H1 (cell line): ENCODE data around the gene ADCY2. TPM values are rescaled to one million over a fixed set of nuclear protein-coding genes. Genes with fewer than 3 reads are reported as not detected.

ENCODE experiments used
- CTCF ChIA-PET: fragments of 300-600 bp; sonication (Branson Sonifier 250); formaldehyde crosslinking; loops from one replicate; lab custom pipeline; 2021; ENCODE audit not compliant: partially characterized antibody; lab: Charles Lee
- POLR2A ChIA-PET: fragments of 300-600 bp; sonication (Branson Sonifier 250); formaldehyde crosslinking; loops from one replicate; lab custom pipeline; 2021; ENCODE audit warnings: inconsistent platforms; ENCODE audit not compliant: partially characterized antibody; lab: Charles Lee
- DNase-seq, 2 experiments: peaks; one replicate each; pipeline versions ENCODE4 v3.0.0 to v3.0.0-alpha.2; 2010 to 2022; ENCODE audit warnings: low spot score in 2 of 2, low read depth in 1 of 2, mixed read lengths in 1 of 2
- FAIRE-seq: peaks from 2 replicates; lab custom pipeline; 2011; peaks lifted over from hg19 to GRCh38; lab: Jason Lieb, UNC
- H2AFZ ChIP-seq: 2 replicates; pipeline ENCODE4 v1.8.1; 2012; ENCODE audit warnings: low read length, inconsistent platforms
- H2AK5ac ChIP-seq: 2 replicates; pipeline ENCODE4 v1.6.1; 2013; ENCODE audit warnings: low read depth, low read length
- H2BK120ac ChIP-seq: replicated peaks from 2 replicates; pipeline ENCODE3; 2013; ENCODE audit warnings: low read depth, low read length, inconsistent platforms
- H2BK12ac ChIP-seq: 2 replicates; pipeline ENCODE4 v1.6.1; 2013; ENCODE audit warnings: low read depth, low read length
- H2BK15ac ChIP-seq: 2 replicates; pipeline ENCODE4 v1.6.1; 2013; ENCODE audit warnings: low read length
- H2BK20ac ChIP-seq: 2 replicates; pipeline ENCODE4 v1.6.1; 2013; ENCODE audit warnings: low read length
- H2BK5ac ChIP-seq: 2 replicates; pipeline ENCODE4 v1.6.1; 2013; ENCODE audit warnings: low read depth, low read length
- H3K14ac ChIP-seq: 2 replicates; pipeline ENCODE4 v1.6.1; 2013; ENCODE audit warnings: inconsistent platforms; ENCODE audit not compliant: insufficient read length
- H3K18ac ChIP-seq: 2 replicates; pipeline ENCODE4 v1.6.1; 2013; ENCODE audit warnings: low read length; ENCODE audit errors: extremely low read depth
- H3K23ac ChIP-seq: 2 replicates; pipeline ENCODE4 v1.6.1; 2013; ENCODE audit warnings: inconsistent platforms; ENCODE audit not compliant: insufficient read length
- H3K23me2 ChIP-seq: 2 replicates; pipeline ENCODE4 v1.6.1; 2013; ENCODE audit warnings: low read depth, low read length
- H3K27ac ChIP-seq: 2 replicates; pipeline ENCODE4 v1.6.1; 2011; ENCODE audit warnings: low read depth, low read length, inconsistent platforms
- H3K27me3 ChIP-seq, 4 experiments: replicated peaks in 1 of 4; 1 replicate in 1 of 4; 2 replicates in 3 of 4; pipeline versions ENCODE4 v1.6.1 to v1.8.1; 2011 to 2013; ENCODE audit warnings: low read length in 3 of 4, mild to moderate bottlenecking in 3 of 4, inconsistent platforms in 2 of 4, mixed read lengths in 2 of 4, moderate library complexity in 1 of 4; ENCODE audit not compliant: control insufficient read depth in 3 of 4, insufficient read depth in 3 of 4; ENCODE audit errors: extremely low read depth in 1 of 4
- H3K36me3 ChIP-seq, 4 experiments: 2 replicates each; pipeline versions ENCODE4 v1.6.1 to v1.8.1; 2011 to 2013; ENCODE audit warnings: mild to moderate bottlenecking in 4 of 4, low read length in 3 of 4, moderate library complexity in 2 of 4, control low read depth in 1 of 4, inconsistent platforms in 1 of 4; ENCODE audit not compliant: insufficient read depth in 4 of 4, control insufficient read depth in 2 of 4
- H3K4ac ChIP-seq: replicated peaks from 2 replicates; pipeline ENCODE3; 2013; ENCODE audit warnings: low read length, low read depth, mixed read lengths, inconsistent platforms; ENCODE audit not compliant: insufficient read length
- H3K4me1 ChIP-seq, 4 experiments: replicated peaks in 1 of 4; 1 replicate in 1 of 4; 2 replicates in 3 of 4; pipeline versions ENCODE4 v1.6.1 to v1.8.1; 2011 to 2013; ENCODE audit warnings: low read length in 3 of 4, inconsistent platforms in 2 of 4, mixed read lengths in 1 of 4; ENCODE audit not compliant: insufficient read depth in 4 of 4, control insufficient read depth in 3 of 4
- H3K4me2 ChIP-seq, 2 experiments: 2 replicates each; pipeline versions ENCODE4 v1.6.1 to v1.8.1; 2011 to 2013; ENCODE audit warnings: low read depth in 2 of 2, low read length in 2 of 2, control low read depth in 1 of 2, inconsistent platforms in 1 of 2, mild to moderate bottlenecking in 1 of 2; ENCODE audit not compliant: insufficient read depth in 1 of 2
- H3K4me3 ChIP-seq, 4 experiments: fragments of 200-600, 300-600 bp in 1 of 4; sonication (generic), shearing (Covaris generic), sonication (Bioruptor Twin) in 1 of 4; 2 replicates each; pipeline versions ENCODE4 v1.5.1 to v1.8.1; 2011 to 2016; ENCODE audit warnings: low read length in 4 of 4, low read depth in 3 of 4, control low read depth in 2 of 4, inconsistent platforms in 2 of 4, mild to moderate bottlenecking in 2 of 4, mixed read lengths in 1 of 4, moderate library complexity in 1 of 4; ENCODE audit not compliant: insufficient read depth in 2 of 4; ENCODE audit errors: extremely low read depth in 1 of 4
- H3K56ac ChIP-seq: replicated peaks from 2 replicates; pipeline ENCODE3; 2013; ENCODE audit warnings: low read depth, mild to moderate bottlenecking, mixed read lengths, low read length, inconsistent platforms; ENCODE audit not compliant: insufficient read length
- H3K79me1 ChIP-seq: 2 replicates; pipeline ENCODE4 v1.6.1; 2013; ENCODE audit warnings: low read depth, low read length, control low read depth
- H3K79me2 ChIP-seq, 2 experiments: 2 replicates each; pipeline versions ENCODE4 v1.6.1 to v1.8.1; 2012 to 2013; ENCODE audit warnings: low read length in 2 of 2, mild to moderate bottlenecking in 2 of 2, inconsistent platforms in 1 of 2; ENCODE audit not compliant: insufficient read depth in 2 of 2, control insufficient read depth in 1 of 2
- H3K9ac ChIP-seq, 4 experiments: replicated peaks in 1 of 4; 1 replicate in 1 of 4; 2 replicates in 3 of 4; pipeline versions ENCODE4 v1.6.1 to v1.8.1; 2011 to 2013; ENCODE audit warnings: low read depth in 3 of 4, low read length in 3 of 4, control low read depth in 2 of 4, mild to moderate bottlenecking in 2 of 4, moderate library complexity in 2 of 4, inconsistent platforms in 1 of 4; ENCODE audit errors: extremely low read depth in 1 of 4
- H3K9me3 ChIP-seq, 2 experiments: 2 replicates each; pipeline versions ENCODE4 v1.6.1 to v1.8.1; 2012 to 2013; ENCODE audit warnings: mild to moderate bottlenecking in 2 of 2, moderate library complexity in 2 of 2, control low read depth in 1 of 2, inconsistent platforms in 1 of 2, low read depth in 1 of 2, low read length in 1 of 2, mixed read lengths in 1 of 2; ENCODE audit not compliant: insufficient read depth in 2 of 2
- H4K20me1 ChIP-seq, 2 experiments: replicated peaks in 1 of 2; 2 replicates each; pipeline versions ENCODE3 to v1.8.1; 2011 to 2013; ENCODE audit warnings: inconsistent platforms in 2 of 2, low read length in 2 of 2, mild to moderate bottlenecking in 1 of 2; ENCODE audit not compliant: insufficient read depth in 2 of 2, control insufficient read depth in 1 of 2
- H4K5ac ChIP-seq: 2 replicates; pipeline ENCODE4 v1.6.1; 2013; ENCODE audit warnings: low read length, low read depth, mixed read lengths, inconsistent platforms; ENCODE audit not compliant: insufficient read length
- H4K8ac ChIP-seq: 2 replicates; pipeline ENCODE4 v1.8.0; 2013; ENCODE audit warnings: mild to moderate bottlenecking, moderate library complexity, low read length, inconsistent platforms; ENCODE audit not compliant: insufficient read depth; ENCODE audit errors: extremely low read depth
- H4K91ac ChIP-seq: replicated peaks from 2 replicates; pipeline ENCODE3; 2013; ENCODE audit warnings: low read length, mixed read lengths, inconsistent platforms; ENCODE audit not compliant: insufficient read length
- POLR2A ChIP-seq, 2 experiments: IDR thresholded peaks; 1 replicate in 1 of 2; 2 replicates in 1 of 2; pipeline ENCODE4 v1.6.1; 2011; ENCODE audit warnings: low read depth in 2 of 2, low read length in 2 of 2, mild to moderate bottlenecking in 2 of 2; ENCODE audit errors: control extremely low read depth in 1 of 2
- WGBS, 2 experiments: shearing (Covaris generic) in 1 of 2; methylation state at CpG; one replicate each; pipeline versions ENCODE4 v1.1.6 to v1.1.7; 2013 to 2015; ENCODE audit warnings: low lambda C conversion rate in 2 of 2, mixed read lengths in 2 of 2, inconsistent platforms in 1 of 2, low coverage in 1 of 2, missing lambda C conversion rate in 1 of 2; ENCODE audit not compliant: insufficient replicate concordance in 2 of 2, insufficient coverage in 1 of 2, insufficient read length in 1 of 2; ENCODE audit errors: extremely low coverage in 1 of 2, missing lambda C conversion rate in 1 of 2; 5-methylcytosine and 5-hydroxymethylcytosine counted together
- polyA plus RNA-seq, 7 experiments: library from polyadenylated mRNA; depleted of rRNA in 3 of 7; stranded (reverse) in 5 of 7; unstranded in 2 of 7; fragments of >200 nt in 5 of 7; fragments of 200-250 nt in 2 of 7; gene quantifications; 1 replicate in 5 of 7; 2 replicates in 1 of 7; 4 replicates in 1 of 7; pipeline versions ENCODE4 v1.2.1 to v1.2.3, GENCODE V29; 2011 to 2013; ENCODE audit warnings: missing spikeins in 2 of 7, mixed read lengths in 2 of 7
- total RNA-seq: library from RNA; stranded (reverse); fragmentation: NEBNext Ultra II Directional; extraction: Animal tissue kit (Norgen Biotek cat#: 25700); gene quantifications from 2 replicates; pipeline ENCODE4 v1.2.1, GENCODE V29; 2021
- TF ChIP-seq, protein P1 (sequence below), 3 experiments: IDR thresholded peaks; 1 replicate in 2 of 3; 2 replicates in 1 of 3; pipeline versions ENCODE4 v1.5.1 to v1.6.1; 2011; ENCODE audit warnings: low read length in 3 of 3, mild to moderate bottlenecking in 3 of 3, inconsistent platforms in 2 of 3, low read depth in 1 of 3, moderate library complexity in 1 of 3; ENCODE audit not compliant: insufficient read depth in 1 of 3; ENCODE audit errors: control extremely low read depth in 1 of 3

ADCY2 gene
- total and polyA plus RNA-seq, 2 of the 8 experiments (the other 6 are each of a cell fraction or from before 2014, with no cell fraction given) = 35.8 to 122 TPM

DNA sequence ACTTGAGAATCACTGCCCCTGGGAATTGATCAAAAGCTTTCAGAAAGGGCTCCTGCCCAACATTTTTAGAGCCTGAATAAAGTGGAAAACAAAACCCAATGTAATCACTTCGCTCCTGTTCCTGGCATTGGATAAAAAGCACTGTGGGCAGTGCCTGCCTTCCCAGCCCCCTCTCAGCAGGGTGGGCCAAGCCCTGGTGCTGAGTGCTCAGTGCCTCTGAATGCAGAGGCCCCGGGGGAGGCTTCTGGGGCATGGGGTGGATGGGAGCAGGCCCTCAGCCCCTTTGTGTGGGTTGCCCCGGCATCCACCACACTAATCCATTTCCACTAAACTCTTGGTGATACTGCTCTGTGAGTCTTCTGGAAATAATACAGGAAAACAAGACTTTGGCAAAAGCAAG is 399.4 kb downstream of the ADCY2 start:
- Histone ChIP-seq H3K27me3 (no peaks in the 10 kb centered on the region), H4K91ac (no peak overlapping the region), H3K9ac (no peak overlapping the region), H3K79me1 (no peaks in the 10 kb centered on the region; the same call in 1 of the 2 replicates), H3K56ac (no peak overlapping the region), H3K9me3 (no peaks in the 10 kb centered on the region), H2BK12ac (no peak overlapping the region), H3K27ac (no peak overlapping the region), H3K23me2 (no peaks in the 10 kb centered on the region; the same call in 1 of the 2 replicates), H3K23ac (no peak overlapping the region), H2BK120ac (no peak overlapping the region), H2BK20ac (no peak overlapping the region), H3K79me2 (no peaks in the 10 kb centered on the region), H3K18ac (no peak overlapping the region), H3K4ac (no peak overlapping the region), H3K4me2 (no peak overlapping the region), H3K4me3 (no peak overlapping the region), H2AFZ (no peak overlapping the region), H4K8ac (no peak overlapping the region), H3K4me1 (peaks cover 0 to 7% (median 4%) of the 10 kb centered on the region in 4 experiments; a peak in 5 of 7 replicates), H2BK15ac (no peak overlapping the region), H3K14ac (no peak overlapping the region), H2BK5ac (no peak overlapping the region), H4K5ac (no peak overlapping the region), H2AK5ac (no peak overlapping the region), H4K20me1 (peaks cover 0 to 4% of the 10 kb centered on the region in 2 experiments), H3K36me3 (peaks cover 0 to 4% (median 0%) of the 10 kb centered on the region in 4 experiments; a peak in 2 of 8 replicates)
- ChIA-PET CTCF (interaction anchor here (1.0 to 1.7 kb wide), 3 partner anchors 21 to 42 kb away, joined by 3 to 6 read pairs (median 5); no protein-coding TSS in a partner anchor), POLR2A (no interaction called here)
- TF ChIP-seq, protein P1, sequence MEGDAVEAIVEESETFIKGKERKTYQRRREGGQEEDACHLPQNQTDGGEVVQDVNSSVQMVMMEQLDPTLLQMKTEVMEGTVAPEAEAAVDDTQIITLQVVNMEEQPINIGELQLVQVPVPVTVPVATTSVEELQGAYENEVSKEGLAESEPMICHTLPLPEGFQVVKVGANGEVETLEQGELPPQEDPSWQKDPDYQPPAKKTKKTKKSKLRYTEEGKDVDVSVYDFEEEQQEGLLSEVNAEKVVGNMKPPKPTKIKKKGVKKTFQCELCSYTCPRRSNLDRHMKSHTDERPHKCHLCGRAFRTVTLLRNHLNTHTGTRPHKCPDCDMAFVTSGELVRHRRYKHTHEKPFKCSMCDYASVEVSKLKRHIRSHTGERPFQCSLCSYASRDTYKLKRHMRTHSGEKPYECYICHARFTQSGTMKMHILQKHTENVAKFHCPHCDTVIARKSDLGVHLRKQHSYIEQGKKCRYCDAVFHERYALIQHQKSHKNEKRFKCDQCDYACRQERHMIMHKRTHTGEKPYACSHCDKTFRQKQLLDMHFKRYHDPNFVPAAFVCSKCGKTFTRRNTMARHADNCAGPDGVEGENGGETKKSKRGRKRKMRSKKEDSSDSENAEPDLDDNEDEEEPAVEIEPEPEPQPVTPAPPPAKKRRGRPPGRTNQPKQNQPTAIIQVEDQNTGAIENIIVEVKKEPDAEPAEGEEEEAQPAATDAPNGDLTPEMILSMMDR (IDR thresholded peaks at IDR 0.05; ENCODE audit: control extremely low read depth in 1 of 3, insufficient read depth in 1 of 3, low read depth in 1 of 3, low read length in 3 of 3) = no peak
- no peak for TF ChIP-seq POLR2A (IDR thresholded peaks at IDR 0.05; ENCODE audit: control extremely low read depth in 1 of 2, low read depth in 2 of 2, low read length in 2 of 2)
- DNase-seq (no peak), FAIRE-seq (no peak)
- WGBS, 2 experiments = 87% methylated on average over 1 of the region's 3 CpGs; no CpG with 5 or more reads in 1 of the 2 experiments
